WTC11 (cell line): Measurements from ENCODE around the gene CCBE1. TPM values are rescaled to one million over a fixed set of nuclear protein-coding genes. Genes with fewer than 3 reads are reported as not detected.

Experiments used
- ATAC-seq: fragments of 200-7000 bp; cut with Tn5 transposase; 2 replicates; pipeline ENCODE4 v1.10.0; 2021; ENCODE audit warnings: mild to moderate bottlenecking, moderate library complexity
- CTCF ChIA-PET: fragments of 300-600 bp; sonication (Branson Sonifier 250); formaldehyde crosslinking; loops from one replicate; lab custom pipeline; 2021; ENCODE audit warnings: antibody characterized with exemption; lab: Charles Lee
- POLR2A ChIA-PET: fragments of 350-600 bp; sonication (Branson Sonifier 250); formaldehyde crosslinking; loops from one replicate; lab custom pipeline; 2021; ENCODE audit warnings: antibody characterized with exemption; lab: Charles Lee
- DNase-seq: peaks from one replicate; pipeline ENCODE4 v3.0.0; 2021; ENCODE audit warnings: low spot score
- H3K27ac Mint-ChIP-seq: 2 replicates; pipeline ENCODE4 v1.8.0; 2021; ENCODE audit warnings: mixed read lengths
- H3K27me3 Mint-ChIP-seq: 2 replicates; pipeline ENCODE4 v1.8.0; 2021; ENCODE audit warnings: low read depth, mild to moderate bottlenecking, moderate library complexity, mixed read lengths
- H3K36me3 Mint-ChIP-seq: 2 replicates; pipeline ENCODE4 v1.8.0; 2021; ENCODE audit warnings: mixed read lengths
- H3K4me1 Mint-ChIP-seq: 2 replicates; pipeline ENCODE4 v1.8.0; 2022; ENCODE audit warnings: mixed read lengths
- H3K4me3 Mint-ChIP-seq: 2 replicates; pipeline ENCODE4 v1.8.0; 2021; ENCODE audit warnings: mild to moderate bottlenecking, moderate library complexity, mixed read lengths
- H3K9me3 Mint-ChIP-seq: 2 replicates; pipeline ENCODE4 v1.8.0; 2021; ENCODE audit warnings: mixed read lengths
- CBFB ChIP-seq: sonication (generic); formaldehyde crosslinking; IDR thresholded peaks from 2 replicates; pipeline ENCODE4 v1.8.1; 2022; ENCODE audit warnings: mild to moderate bottlenecking, low read depth, missing genetic modification reagents
- CREB1 ChIP-seq: sonication (generic); formaldehyde crosslinking; IDR thresholded peaks from 2 replicates; pipeline ENCODE4 v1.8.0; 2023; ENCODE audit warnings: mild to moderate bottlenecking, missing genetic modification reagents
- IRF2 ChIP-seq: sonication (generic); formaldehyde crosslinking; IDR thresholded peaks from 2 replicates; pipeline ENCODE4 v1.8.0; 2022; ENCODE audit warnings: low read depth, missing genetic modification reagents, borderline replicate concordance
- NR1H2 ChIP-seq: sonication (generic); formaldehyde crosslinking; IDR thresholded peaks from 2 replicates; pipeline ENCODE4 v1.9.0; 2021; ENCODE audit warnings: mild to moderate bottlenecking, moderate library complexity, missing genetic modification reagents
- SOX15 ChIP-seq: fragments of 250-450 bp; sonication (Bioruptor Pico); IDR thresholded peaks from 2 replicates; pipeline ENCODE4 v1.9.0; 2021; ENCODE audit warnings: mild to moderate bottlenecking
- STAT6 ChIP-seq: sonication (generic); formaldehyde crosslinking; conservative IDR thresholded peaks from 2 replicates; pipeline ENCODE4 v1.8.1; 2023; ENCODE audit warnings: mild to moderate bottlenecking, low read depth, missing genetic modification reagents, moderate library complexity
- TEAD4 ChIP-seq: sonication (generic); formaldehyde crosslinking; IDR thresholded peaks from 2 replicates; pipeline ENCODE4 v1.8.0; 2022; ENCODE audit warnings: mild to moderate bottlenecking, missing genetic modification reagents
- USF2 ChIP-seq: sonication (generic); formaldehyde crosslinking; IDR thresholded peaks from 2 replicates; pipeline ENCODE4 v1.8.1; 2023; ENCODE audit warnings: mild to moderate bottlenecking, missing genetic modification reagents, moderate library complexity
- total RNA-seq: library from RNA; stranded (reverse); gene quantifications from 3 replicates; pipeline ENCODE4 v1.2.3, GENCODE V29; 2021
- TF ChIP-seq, protein P1 (sequence below): sonication (generic); formaldehyde crosslinking; IDR thresholded peaks from 2 replicates; pipeline ENCODE4 v1.8.1; 2022; ENCODE audit warnings: low read depth, missing genetic modification reagents, borderline replicate concordance
- TF ChIP-seq, protein P2 (sequence below): sonication (generic); formaldehyde crosslinking; IDR thresholded peaks from 2 replicates; pipeline ENCODE4 v1.8.1; 2023; ENCODE audit warnings: mild to moderate bottlenecking, missing genetic modification reagents
- TF ChIP-seq, protein P3 (sequence below): fragments of 250-450 bp; sonication (Bioruptor Pico); IDR thresholded peaks from 2 replicates; pipeline ENCODE4 v1.9.0; 2021; ENCODE audit warnings: mild to moderate bottlenecking
- TF ChIP-seq, protein P4 (sequence below): sonication (generic); formaldehyde crosslinking; IDR thresholded peaks from 2 replicates; pipeline ENCODE4 v1.8.0; 2023; ENCODE audit warnings: mild to moderate bottlenecking, missing genetic modification reagents

CCBE1 gene
- total RNA-seq, 1 experiment from 2014 or later = 9.7 TPM

DNA sequence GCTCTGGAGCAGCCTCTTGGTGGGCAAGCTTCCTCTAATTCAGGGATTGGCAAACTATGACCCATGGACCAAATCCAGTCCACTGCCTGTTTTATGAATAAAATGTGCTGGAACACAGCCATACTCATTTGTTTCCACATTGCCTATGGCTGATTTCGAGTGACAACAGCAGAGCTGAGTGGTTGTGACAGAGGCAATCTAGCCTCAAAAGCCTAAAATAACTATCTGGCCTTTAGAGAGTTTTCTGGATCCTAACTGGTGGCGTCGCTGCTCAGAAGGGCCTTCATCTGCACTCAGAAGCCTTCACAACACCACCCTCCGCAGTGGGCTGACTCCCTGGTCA lies 147.1 kb downstream of the CCBE1 start (continued):
- no peak for TF ChIP-seq SOX15 (CRISPR knock-in tag)
- TF ChIP-seq IRF2 (CRISPR knock-in tag) = no peak
- TF ChIP-seq CBFB (CRISPR knock-in tag) = no peak
- no peak for TF ChIP-seq STAT6 (CRISPR knock-in tag)
- no peak for TF ChIP-seq CREB1 (CRISPR knock-in tag)

DNA sequence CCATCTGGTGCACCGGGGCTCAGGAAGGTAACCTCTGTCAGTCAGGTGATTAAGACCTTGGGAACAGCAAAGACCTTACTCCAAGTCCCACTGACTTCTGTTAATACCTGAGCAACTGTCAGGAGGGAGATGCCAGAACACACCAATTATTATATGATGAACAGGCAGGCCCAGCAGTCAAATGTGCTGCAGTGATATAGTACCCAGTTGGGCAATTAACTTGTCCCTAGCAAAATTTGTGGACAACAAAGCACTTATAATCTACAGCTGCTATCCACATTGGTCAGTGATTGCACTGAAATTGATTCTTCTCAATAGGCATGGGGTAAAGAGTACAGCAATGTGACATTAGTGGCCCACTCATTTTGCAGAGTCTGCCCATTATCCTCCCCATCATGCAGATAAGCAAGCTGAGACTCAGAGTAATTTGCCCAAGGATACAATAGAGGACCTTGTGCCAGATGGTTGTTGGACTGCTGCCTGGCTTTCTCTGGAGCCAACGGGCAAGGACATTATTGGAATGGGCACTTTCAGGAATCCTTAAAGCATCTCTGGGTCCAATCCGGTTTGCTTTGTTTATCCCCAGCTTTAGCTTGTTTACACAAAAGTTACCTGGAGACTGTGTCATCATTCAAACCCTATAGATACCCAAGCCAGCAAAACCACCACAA lies 147.6 kb downstream of the CCBE1 start:
- POLR2A ChIA-PET = no interaction called here
- H3K4me1 Mint-ChIP-seq = peaks cover 17% of the 10 kb centered on the region
- TF ChIP-seq, protein P1, sequence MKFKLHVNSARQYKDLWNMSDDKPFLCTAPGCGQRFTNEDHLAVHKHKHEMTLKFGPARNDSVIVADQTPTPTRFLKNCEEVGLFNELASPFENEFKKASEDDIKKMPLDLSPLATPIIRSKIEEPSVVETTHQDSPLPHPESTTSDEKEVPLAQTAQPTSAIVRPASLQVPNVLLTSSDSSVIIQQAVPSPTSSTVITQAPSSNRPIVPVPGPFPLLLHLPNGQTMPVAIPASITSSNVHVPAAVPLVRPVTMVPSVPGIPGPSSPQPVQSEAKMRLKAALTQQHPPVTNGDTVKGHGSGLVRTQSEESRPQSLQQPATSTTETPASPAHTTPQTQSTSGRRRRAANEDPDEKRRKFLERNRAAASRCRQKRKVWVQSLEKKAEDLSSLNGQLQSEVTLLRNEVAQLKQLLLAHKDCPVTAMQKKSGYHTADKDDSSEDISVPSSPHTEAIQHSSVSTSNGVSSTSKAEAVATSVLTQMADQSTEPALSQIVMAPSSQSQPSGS (CRISPR knock-in tag) = no peak
- TF ChIP-seq TEAD4 (CRISPR knock-in tag) (no peak), IRF2 (CRISPR knock-in tag) (no peak), USF2 (CRISPR knock-in tag) (no peak), NR1H2 (CRISPR knock-in tag) (no peak), CBFB (CRISPR knock-in tag) (no peak)
- TF ChIP-seq, protein P2, sequence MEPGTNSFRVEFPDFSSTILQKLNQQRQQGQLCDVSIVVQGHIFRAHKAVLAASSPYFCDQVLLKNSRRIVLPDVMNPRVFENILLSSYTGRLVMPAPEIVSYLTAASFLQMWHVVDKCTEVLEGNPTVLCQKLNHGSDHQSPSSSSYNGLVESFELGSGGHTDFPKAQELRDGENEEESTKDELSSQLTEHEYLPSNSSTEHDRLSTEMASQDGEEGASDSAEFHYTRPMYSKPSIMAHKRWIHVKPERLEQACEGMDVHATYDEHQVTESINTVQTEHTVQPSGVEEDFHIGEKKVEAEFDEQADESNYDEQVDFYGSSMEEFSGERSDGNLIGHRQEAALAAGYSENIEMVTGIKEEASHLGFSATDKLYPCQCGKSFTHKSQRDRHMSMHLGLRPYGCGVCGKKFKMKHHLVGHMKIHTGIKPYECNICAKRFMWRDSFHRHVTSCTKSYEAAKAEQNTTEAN (CRISPR knock-in tag) = no peak
- TF ChIP-seq, protein P3, sequence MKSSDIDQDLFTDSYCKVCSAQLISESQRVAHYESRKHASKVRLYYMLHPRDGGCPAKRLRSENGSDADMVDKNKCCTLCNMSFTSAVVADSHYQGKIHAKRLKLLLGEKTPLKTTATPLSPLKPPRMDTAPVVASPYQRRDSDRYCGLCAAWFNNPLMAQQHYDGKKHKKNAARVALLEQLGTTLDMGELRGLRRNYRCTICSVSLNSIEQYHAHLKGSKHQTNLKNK (CRISPR knock-in tag) = no peak
- TF ChIP-seq, protein P4, sequence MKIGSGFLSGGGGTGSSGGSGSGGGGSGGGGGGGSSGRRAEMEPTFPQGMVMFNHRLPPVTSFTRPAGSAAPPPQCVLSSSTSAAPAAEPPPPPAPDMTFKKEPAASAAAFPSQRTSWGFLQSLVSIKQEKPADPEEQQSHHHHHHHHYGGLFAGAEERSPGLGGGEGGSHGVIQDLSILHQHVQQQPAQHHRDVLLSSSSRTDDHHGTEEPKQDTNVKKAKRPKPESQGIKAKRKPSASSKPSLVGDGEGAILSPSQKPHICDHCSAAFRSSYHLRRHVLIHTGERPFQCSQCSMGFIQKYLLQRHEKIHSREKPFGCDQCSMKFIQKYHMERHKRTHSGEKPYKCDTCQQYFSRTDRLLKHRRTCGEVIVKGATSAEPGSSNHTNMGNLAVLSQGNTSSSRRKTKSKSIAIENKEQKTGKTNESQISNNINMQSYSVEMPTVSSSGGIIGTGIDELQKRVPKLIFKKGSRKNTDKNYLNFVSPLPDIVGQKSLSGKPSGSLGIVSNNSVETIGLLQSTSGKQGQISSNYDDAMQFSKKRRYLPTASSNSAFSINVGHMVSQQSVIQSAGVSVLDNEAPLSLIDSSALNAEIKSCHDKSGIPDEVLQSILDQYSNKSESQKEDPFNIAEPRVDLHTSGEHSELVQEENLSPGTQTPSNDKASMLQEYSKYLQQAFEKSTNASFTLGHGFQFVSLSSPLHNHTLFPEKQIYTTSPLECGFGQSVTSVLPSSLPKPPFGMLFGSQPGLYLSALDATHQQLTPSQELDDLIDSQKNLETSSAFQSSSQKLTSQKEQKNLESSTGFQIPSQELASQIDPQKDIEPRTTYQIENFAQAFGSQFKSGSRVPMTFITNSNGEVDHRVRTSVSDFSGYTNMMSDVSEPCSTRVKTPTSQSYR = no peak
- H3K36me3 Mint-ChIP-seq = no peaks in the 10 kb centered on the region
- no peaks in the 10 kb centered on the region for H3K9me3 Mint-ChIP-seq
- H3K27ac Mint-ChIP-seq = no peak overlapping the region
- no peak overlapping the region for H3K4me3 Mint-ChIP-seq
- no peaks in the 10 kb centered on the region for H3K27me3 Mint-ChIP-seq
- DNase-seq = no peak
- CTCF ChIA-PET = interaction anchor here (0.7 kb wide), 1 partner anchor 81 kb away, joined by 3 read pairs; no protein-coding TSS in a partner anchor
- no peak for ATAC-seq
